OCI-LY7 (cell line): Measurements from ENCODE around the gene TRERF1. TPM values are rescaled to one million over a fixed set of nuclear protein-coding genes. Genes with fewer than 3 reads are reported as not detected.

Source experiments
- Bru-seq: library from RNA; stranded (reverse); fragments of 400-500 nt; gene quantifications from one replicate; lab custom pipeline; 2021; lab: Mats Ljungman, UMichigan
- BruChase-seq, 2 experiments: library from RNA; stranded (reverse); fragments of 400-500 nt; gene quantifications; one replicate each; lab custom pipeline; 2021; lab: Mats Ljungman, UMichigan
- BruUV-seq: library from RNA; stranded (reverse); fragments of 400-500 nt; replicated peaks from 2 replicates; lab custom pipeline; 2021; lab: Mats Ljungman, UMichigan
- CTCF ChIA-PET: fragments of 300-600 bp; sonication (Branson Sonifier 250); formaldehyde crosslinking; loops from one replicate; lab custom pipeline; 2022; ENCODE audit warnings: antibody characterized with exemption; ENCODE audit not compliant: unreplicated experiment; lab: Charles Lee
- POLR2A ChIA-PET: fragments of 300-600 bp; sonication (Branson Sonifier 250); formaldehyde crosslinking; loops from one replicate; lab custom pipeline; 2022; ENCODE audit warnings: antibody characterized with exemption; lab: Charles Lee
- DNase-seq: peaks from one replicate; pipeline ENCODE4 v3.0.0-alpha.2; 2015; ENCODE audit warnings: low spot score
- H2AFZ ChIP-seq: fragments of 200-600 bp; sonication (generic), shearing (Covaris generic); 2 replicates; pipeline ENCODE4 v1.6.1; 2014; ENCODE audit warnings: mild to moderate bottlenecking, antibody characterized with exemption, low read length, moderate library complexity
- H3K27ac ChIP-seq: fragments of 200-600 bp; sonication (generic); 2 replicates; pipeline ENCODE4 v1.5.1; 2014; ENCODE audit warnings: mixed run types, low read depth, mild to moderate bottlenecking, moderate library complexity, low read length, inconsistent platforms; ENCODE audit not compliant: poor library complexity, severe bottlenecking
- H3K36me3 ChIP-seq: fragments of 200-600 bp; sonication (generic); 2 replicates; pipeline ENCODE4 v1.6.1; 2014; ENCODE audit warnings: mild to moderate bottlenecking, antibody characterized with exemption, low read length, moderate library complexity, mixed read lengths; ENCODE audit not compliant: insufficient read depth
- H3K4me1 ChIP-seq: fragments of 200-600 bp; sonication (generic); 2 replicates; pipeline ENCODE4 v1.5.1; 2014; ENCODE audit warnings: mild to moderate bottlenecking, low read length; ENCODE audit not compliant: insufficient read depth, poor library complexity, severe bottlenecking
- H3K4me2 ChIP-seq: fragments of 200-600 bp; sonication (generic); 2 replicates; pipeline ENCODE4 v1.6.1; 2014; ENCODE audit warnings: mild to moderate bottlenecking, low read length
- H3K4me3 ChIP-seq: fragments of 200-600 bp; sonication (generic); 2 replicates; pipeline ENCODE4 v1.5.1; 2014; ENCODE audit warnings: mild to moderate bottlenecking, low read depth, low read length; ENCODE audit not compliant: poor library complexity, severe bottlenecking
- H3K79me2 ChIP-seq: fragments of 200-600 bp; sonication (generic); 2 replicates; pipeline ENCODE4 v1.6.1; 2016; ENCODE audit warnings: low read depth, mild to moderate bottlenecking, low read length, moderate library complexity, mixed read lengths; ENCODE audit not compliant: insufficient read depth
- H3K9me2 ChIP-seq: fragments of 200-600 bp; sonication (generic); 2 replicates; pipeline ENCODE4 v1.6.1; 2016; ENCODE audit warnings: mild to moderate bottlenecking, low read length, mixed read lengths; ENCODE audit not compliant: insufficient read depth
- H3K9me3 ChIP-seq: fragments of 200-600 bp; sonication (generic); 2 replicates; pipeline ENCODE4 v1.6.1; 2014; ENCODE audit warnings: mild to moderate bottlenecking, mixed run types, low read length, mixed read lengths
- H4K20me1 ChIP-seq: fragments of 200-600 bp; sonication (generic); 2 replicates; pipeline ENCODE4 v1.6.1; 2014; ENCODE audit warnings: mild to moderate bottlenecking, antibody characterized with exemption, low read length, moderate library complexity, mixed read lengths; ENCODE audit not compliant: insufficient read depth
- EZH2phosphoT487 ChIP-seq: fragments of 200-600 bp; sonication (generic); IDR thresholded peaks from 2 replicates; pipeline ENCODE4 v1.6.1; 2018; ENCODE audit warnings: low read depth, borderline replicate concordance, mild to moderate bottlenecking, mixed run types, antibody characterized with exemption, low read length, moderate library complexity, mixed read lengths
- intact Hi-C: fragments of 100-400 bp; cut with micrococcal nuclease; formaldehyde crosslinking; loops from one replicate; pipeline ENCODE4 v1.10.0; 2022; ENCODE audit not compliant: unreplicated experiment
- long read RNA-seq: library from polyadenylated mRNA; stranded (forward); transcript quantifications from one replicate; pipeline ENCODE4 v2.0.0, GENCODE V29; 2022
- total RNA-seq, 2 experiments: library from RNA; depleted of rRNA in 1 of 2; stranded (reverse); fragments of >200 nt in 1 of 2; shearing (Covaris generic) in 1 of 2; gene quantifications; 2 replicates each; pipeline ENCODE4 v1.2.3, GENCODE V29; 2014 to 2022
- TF ChIP-seq, protein P1 (sequence below): fragments of 200-600 bp; sonication (generic); conservative IDR thresholded peaks from 2 replicates; pipeline ENCODE4 v1.5.1; 2014; ENCODE audit warnings: mild to moderate bottlenecking, antibody characterized with exemption, low read length, moderate library complexity, mixed read lengths

The TRERF1 gene, protein sequence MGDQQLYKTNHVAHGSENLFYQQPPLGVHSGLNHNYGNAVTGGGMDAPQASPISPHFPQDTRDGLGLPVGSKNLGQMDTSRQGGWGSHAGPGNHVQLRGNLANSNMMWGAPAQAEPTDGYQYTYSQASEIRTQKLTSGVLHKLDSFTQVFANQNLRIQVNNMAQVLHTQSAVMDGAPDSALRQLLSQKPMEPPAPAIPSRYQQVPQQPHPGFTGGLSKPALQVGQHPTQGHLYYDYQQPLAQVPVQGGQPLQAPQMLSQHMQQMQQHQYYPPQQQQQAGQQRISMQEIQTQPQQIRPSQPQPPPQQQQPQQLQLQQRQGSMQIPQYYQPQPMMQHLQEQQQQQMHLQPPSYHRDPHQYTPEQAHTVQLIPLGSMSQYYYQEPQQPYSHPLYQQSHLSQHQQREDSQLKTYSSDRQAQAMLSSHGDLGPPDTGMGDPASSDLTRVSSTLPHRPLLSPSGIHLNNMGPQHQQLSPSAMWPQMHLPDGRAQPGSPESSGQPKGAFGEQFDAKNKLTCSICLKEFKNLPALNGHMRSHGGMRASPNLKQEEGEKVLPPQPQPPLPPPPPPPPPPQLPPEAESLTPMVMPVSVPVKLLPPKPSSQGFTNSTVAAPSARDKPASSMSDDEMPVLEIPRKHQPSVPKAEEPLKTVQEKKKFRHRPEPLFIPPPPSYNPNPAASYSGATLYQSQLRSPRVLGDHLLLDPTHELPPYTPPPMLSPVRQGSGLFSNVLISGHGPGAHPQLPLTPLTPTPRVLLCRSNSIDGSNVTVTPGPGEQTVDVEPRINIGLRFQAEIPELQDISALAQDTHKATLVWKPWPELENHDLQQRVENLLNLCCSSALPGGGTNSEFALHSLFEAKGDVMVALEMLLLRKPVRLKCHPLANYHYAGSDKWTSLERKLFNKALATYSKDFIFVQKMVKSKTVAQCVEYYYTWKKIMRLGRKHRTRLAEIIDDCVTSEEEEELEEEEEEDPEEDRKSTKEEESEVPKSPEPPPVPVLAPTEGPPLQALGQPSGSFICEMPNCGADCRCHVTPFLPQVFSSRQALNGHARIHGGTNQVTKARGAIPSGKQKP (N-terminal part only)
- total RNA-seq (2014; rRNA removed; shearing (Covaris generic)): 4.6 and 5.7 TPM in 2 replicates
- 12.2 and 12.9 TPM in 2 replicates for total RNA-seq (2022)
- percentile 71 among the genes with signal in this experiment for Bru-seq, nascent RNA
- BruChase-seq, experiment 1, labeled RNA remaining after a 6-hour chase: percentile 67 among the genes with signal in this experiment
- BruChase-seq, experiment 2, labeled RNA remaining after a 2-hour chase: percentile 64 among the genes with signal in this experiment
- long read RNA-seq, partial matches to known transcripts: 17 of 25 reads
- long read RNA-seq, other reads (novel, unspliced or antisense): 8 of 25 reads

- H4K20me1 ChIP-seq: no peaks in the 10 kb centered on the region
- H3K36me3 ChIP-seq: 0 out of 2 replicates have a peak, but pooled peaks cover 10% of the 10 kb centered on the region
- peak within 1 kb of the TSS; percentile 77 for H3K27ac ChIP-seq
- CTCF ChIA-PET: interaction anchor here (0.6 to 1.1 kb wide), 4 partner anchors 91 to 1938 kb away, joined by 3 to 9 read pairs (median 4); no protein-coding TSS in a partner anchor
- peak within 1 kb of the TSS; percentile 80 for H3K4me3 ChIP-seq
- H3K79me2 ChIP-seq: peaks cover 30% of the 10 kb centered on the region; the same call in 1 of the 2 replicates
- no peaks in the 10 kb centered on the region for H3K9me2 ChIP-seq
- TF ChIP-seq, protein P1, sequence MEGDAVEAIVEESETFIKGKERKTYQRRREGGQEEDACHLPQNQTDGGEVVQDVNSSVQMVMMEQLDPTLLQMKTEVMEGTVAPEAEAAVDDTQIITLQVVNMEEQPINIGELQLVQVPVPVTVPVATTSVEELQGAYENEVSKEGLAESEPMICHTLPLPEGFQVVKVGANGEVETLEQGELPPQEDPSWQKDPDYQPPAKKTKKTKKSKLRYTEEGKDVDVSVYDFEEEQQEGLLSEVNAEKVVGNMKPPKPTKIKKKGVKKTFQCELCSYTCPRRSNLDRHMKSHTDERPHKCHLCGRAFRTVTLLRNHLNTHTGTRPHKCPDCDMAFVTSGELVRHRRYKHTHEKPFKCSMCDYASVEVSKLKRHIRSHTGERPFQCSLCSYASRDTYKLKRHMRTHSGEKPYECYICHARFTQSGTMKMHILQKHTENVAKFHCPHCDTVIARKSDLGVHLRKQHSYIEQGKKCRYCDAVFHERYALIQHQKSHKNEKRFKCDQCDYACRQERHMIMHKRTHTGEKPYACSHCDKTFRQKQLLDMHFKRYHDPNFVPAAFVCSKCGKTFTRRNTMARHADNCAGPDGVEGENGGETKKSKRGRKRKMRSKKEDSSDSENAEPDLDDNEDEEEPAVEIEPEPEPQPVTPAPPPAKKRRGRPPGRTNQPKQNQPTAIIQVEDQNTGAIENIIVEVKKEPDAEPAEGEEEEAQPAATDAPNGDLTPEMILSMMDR: no peak
- no peak for TF ChIP-seq EZH2phosphoT487
- POLR2A ChIA-PET: interaction anchor here (0.5 to 1.7 kb wide), 18 partner anchors 9 to 1405 kb away, joined by 3 to 12 read pairs (median 4); partner anchors contain the start of gene TAF8
- intact Hi-C loops: loop anchor here (2.0 to 10.0 kb wide), 5 partner anchors 85 to 719 kb away; partner anchors contain the start of genes MRPS10, PRICKLE4 and TOMM6
- peak; percentile 88 for DNase-seq
- H3K4me1 ChIP-seq: peaks cover 26% of the 10 kb centered on the region
- no TSS peak for BruUV-seq
- H3K4me2 ChIP-seq: peak within 1 kb of the TSS; percentile 99
- no peaks in the 10 kb centered on the region for H3K9me3 ChIP-seq
- H2AFZ ChIP-seq: peak within 1 kb of the TSS; percentile 45
Measured at GRCh38 chr6:42451333-42452170, at the start of gene TRERF1. TSS of gene TRERF1 (minus strand) at chr6:42451926. CDS start at chr6:42269590, 182,336 bp downstream.

DNA sequence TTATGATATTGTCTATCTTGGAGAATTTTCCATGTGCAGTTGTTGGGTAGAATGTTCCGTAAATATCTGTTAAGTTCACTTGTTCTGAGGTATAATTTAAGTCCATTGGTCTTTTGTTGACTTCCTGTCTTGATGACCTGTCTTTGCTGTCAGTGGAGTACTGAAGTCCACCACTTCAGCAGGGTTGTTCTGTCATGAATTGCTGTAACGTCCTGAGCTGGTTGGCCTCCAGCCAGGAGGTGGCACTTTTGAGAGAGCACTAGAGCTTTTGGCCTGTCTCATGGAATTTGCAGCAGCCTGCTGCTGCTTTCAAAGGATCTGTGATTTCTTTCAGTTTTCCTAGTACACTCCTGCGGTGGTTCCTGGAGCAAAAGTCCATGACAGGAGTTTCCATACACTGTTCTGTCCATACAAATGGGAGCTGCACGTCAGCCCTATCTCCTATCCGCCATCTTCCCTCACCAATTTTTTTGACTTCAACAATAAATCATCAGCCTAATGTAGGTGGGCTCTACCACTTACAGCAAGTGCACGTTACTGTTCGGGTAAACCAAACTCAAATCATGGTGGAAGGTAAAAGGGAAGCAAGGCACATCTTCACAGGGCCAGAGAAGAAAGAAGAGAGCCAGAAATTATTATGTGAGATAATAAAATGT is 46.9 kb upstream of the TRERF1 start:
- Histone ChIP-seq H3K4me3 (no peak overlapping the region), H3K9me2 (no peaks in the 10 kb centered on the region), H3K36me3 (no peaks in the 10 kb centered on the region), H4K20me1 (no peaks in the 10 kb centered on the region), H3K4me1 (no peaks in the 10 kb centered on the region), H3K79me2 (no peaks in the 10 kb centered on the region), H3K27ac (no peak overlapping the region), H3K4me2 (no peak overlapping the region), H3K9me3 (no peaks in the 10 kb centered on the region; the same call in none of the 2 replicates), H2AFZ (no peak overlapping the region)
- ChIA-PET POLR2A (interaction anchor here (1.0 kb wide), 1 partner anchor 40 kb away, joined by 3 read pairs; no protein-coding TSS in a partner anchor), CTCF (no interaction called here)
- no TSS peak for BruUV-seq
- no peak for DNase-seq
- intact Hi-C loops: no loop called here
- TF ChIP-seq, protein P1: peak; percentile 41
- no peak for TF ChIP-seq EZH2phosphoT487
